Raji (cell line): Measurements from ENCODE around the gene RGS9.

Experiments
- POLR2A ChIP-seq: IDR thresholded peaks from 2 replicates; pipeline ENCODE4 v1.6.1; 2011; ENCODE audit warnings: low read depth, low read length, control low read depth; ENCODE audit not compliant: insufficient read depth

RGS9 gene

DNA sequence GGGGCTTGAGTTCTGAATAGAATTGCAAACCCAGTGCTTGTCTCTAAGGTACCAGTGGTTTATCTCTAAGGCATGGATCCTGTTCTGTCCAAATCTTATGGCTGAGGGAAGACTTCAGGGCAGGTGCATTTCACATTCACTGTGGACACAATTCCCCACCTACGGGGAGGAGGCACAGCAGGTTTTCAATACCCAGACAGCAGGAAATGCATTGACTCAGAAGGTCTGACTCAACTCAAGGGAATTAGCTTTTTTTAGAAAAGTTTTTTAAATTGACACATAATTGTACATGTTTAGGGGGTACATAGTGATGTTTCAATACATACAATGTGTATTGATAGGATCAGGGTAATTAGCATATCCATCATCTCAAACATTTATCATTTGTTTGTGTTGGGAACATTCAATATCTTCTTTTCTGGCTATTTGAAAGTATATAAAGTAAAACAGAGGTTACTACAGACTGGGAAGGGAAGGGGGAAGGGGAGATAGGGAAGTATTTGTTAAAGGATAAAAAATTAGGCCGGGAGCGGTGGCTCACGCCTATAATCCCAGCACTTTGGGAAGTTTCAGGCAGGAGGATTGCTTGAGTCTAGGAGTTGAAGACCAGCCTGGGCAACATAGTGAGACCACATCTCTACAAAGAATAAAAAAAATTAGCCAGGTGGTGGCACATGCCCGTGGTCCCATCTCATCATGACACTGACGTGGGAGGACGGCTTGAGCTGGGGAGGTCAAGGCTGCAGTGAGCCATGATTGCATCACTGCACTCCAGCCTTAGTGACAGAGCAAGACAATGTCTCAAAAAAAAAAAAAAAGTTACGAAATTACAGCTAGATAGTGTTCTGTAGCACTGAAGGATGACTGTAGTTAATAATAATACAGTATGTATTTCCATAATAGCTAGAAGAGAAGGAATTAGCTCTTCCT is 54.9 kb downstream of the RGS9 start:
- TF ChIP-seq POLR2A: no peak

DNA sequence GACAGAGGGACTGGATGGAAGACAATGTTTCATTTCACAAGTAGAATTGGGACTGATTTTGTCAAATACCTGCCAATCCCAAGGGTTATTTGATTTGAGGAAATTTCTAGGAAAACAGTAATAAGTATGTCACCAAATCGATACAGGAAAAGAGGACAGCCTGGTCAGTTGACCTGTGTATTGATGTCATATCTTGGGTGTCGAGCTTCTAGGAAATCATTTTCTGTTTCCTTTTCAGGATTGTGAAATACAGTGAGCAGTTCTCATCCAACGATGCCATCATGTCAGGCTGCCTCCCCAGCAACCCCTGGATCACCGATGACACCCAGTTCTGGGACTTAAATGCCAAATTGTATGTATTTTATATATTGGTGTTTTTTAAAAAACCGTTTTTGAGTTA is 56.1 kb downstream of the RGS9 start:
- no peak for TF ChIP-seq POLR2A

DNA sequence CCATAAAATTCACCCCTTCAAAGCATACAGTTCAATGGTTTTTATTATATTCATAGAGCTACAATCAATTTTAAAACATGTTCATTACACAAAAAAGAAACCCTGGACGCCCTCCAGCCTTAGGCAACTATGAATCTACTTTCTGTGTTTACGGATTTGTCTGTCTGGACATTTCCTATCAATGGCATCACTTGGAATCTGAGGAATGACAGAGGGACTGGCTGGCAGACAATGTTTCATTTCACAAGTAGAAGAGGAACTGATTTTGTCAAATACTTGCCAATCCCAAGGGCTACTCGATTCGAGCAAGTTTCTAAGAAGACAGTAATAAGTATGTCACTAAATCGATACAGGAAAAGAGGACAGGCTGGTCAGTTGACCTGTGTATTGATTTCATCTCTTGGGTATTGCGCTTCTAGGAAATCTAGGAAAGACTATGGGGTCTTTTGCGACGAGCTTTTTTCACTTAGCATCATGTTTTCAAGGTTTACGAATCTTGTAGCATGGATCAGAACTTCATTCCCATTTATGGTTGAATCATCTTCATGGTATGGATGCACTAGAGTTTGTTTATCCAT is 56.6 kb downstream of the RGS9 start:
- TF ChIP-seq POLR2A: no peak

DNA sequence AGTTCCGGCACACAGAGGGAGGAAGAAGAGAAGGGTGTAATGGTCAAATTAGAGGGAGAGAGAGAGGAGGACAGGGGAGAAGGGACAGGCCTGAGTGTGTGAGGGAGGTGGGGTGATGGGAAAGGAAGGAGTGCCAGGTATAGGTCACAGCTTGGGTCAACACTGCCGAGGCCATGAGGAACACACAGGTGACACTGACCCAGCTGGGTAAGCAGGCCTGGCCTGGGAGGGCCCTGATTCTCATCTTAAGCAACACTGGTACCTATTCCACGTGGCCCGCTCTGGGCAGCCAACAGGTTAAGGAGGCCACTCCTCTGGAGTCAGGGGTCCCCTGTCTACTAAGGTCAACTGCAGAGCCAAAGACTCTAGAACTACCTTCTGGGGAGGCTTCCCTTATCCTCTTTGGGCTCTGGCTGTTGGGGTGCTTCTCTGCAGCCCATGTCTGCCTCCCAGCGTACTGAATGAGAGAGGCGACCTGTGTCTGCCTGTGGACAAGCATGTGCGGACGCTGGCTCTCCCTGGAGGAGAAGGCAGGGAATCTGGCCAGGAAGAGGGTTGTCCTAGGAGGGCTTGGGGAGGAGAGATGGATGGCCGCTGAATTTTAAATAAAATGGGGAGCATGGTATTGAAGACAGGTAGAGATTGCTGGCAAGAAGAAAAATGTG is 57.6 kb downstream of the RGS9 start:
- TF ChIP-seq POLR2A: no peak

DNA sequence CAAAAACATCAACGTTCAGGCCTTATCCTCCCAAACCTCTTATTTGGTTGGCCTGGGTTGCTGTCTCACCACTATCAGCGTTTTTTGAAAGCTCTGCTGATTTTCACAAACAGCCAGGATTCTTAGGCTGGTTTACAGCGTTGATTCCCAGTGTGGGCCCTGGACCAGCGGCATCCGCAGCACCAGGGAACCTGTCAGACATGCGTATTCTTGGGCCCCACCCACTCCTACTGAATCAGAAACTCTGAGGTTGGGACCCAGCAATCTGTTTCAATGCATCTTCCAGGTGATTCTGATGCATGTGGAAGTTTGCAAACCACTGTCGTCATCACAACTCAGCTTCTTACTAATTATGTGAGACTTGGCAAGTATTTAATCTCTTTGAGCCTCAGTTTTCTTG is 58.5 kb downstream of the RGS9 start:
- no peak for TF ChIP-seq POLR2A

DNA sequence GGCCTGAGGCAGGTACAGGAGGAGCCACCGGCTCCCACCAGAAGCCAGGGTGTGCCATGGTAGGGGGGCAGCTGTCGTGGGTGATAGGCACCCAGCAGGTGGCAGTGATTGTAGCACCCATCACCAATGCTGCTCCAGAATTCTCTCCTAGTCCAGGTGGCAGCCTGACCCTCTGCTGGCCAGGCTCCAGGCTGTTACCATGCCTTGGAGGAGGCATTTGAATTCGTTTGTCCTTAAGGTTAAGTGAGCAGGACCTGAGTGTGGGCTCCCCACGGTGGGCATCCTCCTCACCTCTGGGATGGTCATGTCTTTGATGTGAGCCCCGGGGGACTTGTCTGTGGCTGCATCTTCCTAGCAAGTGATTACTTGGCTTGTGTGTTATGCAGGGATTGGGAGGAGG is 59.4 kb downstream of the RGS9 start:
- no peak for TF ChIP-seq POLR2A

DNA sequence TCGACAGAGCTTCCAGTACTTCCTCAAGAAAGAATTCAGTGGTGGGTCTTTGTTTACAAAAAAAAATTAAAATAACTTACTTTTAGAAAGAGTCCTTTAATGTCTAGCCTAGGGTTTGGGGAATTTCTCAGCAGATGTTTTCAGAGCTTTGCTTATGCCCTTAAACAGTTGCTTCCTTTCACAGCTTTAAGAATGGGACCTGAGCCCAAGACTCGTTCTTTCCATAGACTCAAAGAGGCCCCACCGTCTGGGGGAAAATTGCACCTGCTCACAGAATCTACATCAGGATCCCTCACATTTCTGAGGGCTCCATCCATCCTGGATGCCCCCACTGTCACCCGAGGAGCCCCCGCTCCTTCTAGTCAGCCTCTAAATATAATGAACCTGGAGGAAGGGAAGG is 60.0 kb downstream of the RGS9 start:
- TF ChIP-seq POLR2A: no peak

DNA sequence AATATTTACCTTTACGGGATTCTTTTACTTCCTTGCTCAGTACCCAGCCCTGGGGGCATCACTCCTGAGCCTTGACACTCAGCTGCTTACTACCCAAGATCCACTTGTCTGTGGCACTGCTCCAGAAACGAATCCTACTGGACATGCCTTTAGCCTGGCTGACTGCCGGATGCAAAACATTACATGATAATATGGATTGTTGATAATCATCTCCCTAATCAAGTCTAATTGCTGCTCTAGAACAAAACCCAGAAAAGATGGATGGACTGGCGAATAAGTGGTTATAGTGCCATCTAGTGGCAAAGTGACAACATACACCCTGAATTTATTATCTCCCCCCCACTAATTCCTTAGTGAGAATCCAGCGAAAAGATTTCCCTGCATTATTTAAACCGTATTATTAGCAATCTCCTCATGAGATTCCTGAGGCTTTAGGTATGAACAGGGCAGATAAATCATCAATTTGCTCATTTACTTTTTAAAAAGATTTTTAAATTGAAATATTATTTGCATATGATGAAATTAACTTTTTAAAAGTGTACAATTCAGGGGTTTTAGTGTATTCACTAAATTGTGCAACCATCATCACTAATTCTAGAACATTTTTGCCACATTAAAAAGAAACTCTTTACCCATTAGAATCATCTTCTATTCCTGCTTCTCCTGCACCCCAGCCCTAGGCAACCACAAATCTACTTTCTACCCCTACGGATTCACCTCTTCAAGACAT is 61.6 kb downstream of the RGS9 start:
- no peak for TF ChIP-seq POLR2A

DNA sequence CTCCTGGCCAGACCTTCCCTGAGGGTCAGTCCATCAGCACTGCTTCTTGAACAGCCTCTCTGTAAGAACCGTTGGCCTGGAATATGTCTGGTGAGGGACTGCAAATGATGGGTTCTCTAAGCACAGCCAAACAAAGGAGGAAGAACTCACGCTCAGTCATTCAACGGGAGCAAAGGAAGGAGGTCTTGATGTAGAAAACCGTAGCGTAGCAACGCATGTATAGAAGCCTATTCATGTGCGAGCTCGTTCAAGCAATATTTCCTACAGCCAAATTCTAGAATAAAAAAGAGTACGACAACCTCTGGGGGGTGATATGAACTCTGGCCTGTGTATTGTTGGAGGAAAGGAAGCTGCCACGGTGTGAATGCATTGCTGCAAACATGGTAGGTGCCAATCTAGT is 64.2 kb downstream of the RGS9 start:
- no peak for TF ChIP-seq POLR2A

DNA sequence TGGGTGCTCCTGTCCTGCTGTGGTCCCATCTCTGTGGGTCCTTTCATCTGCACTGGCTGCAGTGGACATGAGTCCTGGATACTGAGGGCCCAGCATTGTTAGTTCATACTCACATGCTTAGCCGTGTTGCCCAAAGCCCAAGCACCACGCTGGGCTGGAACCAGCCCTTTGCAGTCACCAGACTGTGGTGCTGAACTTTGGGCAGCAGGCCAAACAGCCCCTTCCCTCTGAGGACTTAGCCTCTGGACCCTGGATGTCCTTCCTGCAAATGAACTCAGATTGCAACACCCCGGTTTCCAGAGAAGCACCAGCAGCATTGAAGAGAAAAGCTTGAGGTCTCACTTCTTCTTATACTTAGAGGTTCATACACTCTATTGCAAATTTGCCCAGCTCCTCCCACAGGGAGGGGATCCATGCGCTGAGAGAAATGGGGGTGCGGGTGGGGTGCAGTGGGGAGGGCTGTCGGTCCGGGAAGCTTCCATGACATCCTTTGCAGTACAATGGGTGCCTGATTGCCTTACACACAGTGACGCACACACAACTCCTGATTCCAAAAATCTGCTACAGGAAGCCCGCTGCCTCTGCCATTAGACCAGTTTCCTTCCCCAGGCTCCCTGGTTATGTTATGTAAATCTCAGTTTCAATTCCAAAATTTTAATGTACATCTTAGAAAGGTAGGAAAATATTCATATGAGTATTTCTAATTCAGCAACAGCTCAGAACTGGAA is 65.8 kb downstream of the RGS9 start:
- TF ChIP-seq POLR2A: no peak

DNA sequence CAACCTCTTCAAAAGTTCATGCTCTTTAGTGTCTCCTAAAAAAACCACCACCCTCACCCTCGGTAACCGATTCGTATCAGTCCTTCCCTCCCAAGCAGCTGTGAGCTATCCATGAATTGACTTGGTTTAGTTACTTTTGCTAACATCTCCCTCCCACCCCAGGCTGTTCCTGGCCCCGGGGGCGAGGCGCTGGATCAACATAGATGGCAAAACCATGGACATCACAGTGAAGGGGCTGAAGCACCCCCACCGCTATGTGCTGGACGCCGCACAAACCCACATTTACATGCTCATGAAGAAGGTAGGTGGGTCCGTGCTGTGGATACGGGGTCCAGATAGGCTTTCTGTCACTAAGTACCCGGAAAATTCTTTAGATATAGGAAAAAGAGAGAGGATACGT is 66.8 kb downstream of the RGS9 start:
- no peak for TF ChIP-seq POLR2A

DNA sequence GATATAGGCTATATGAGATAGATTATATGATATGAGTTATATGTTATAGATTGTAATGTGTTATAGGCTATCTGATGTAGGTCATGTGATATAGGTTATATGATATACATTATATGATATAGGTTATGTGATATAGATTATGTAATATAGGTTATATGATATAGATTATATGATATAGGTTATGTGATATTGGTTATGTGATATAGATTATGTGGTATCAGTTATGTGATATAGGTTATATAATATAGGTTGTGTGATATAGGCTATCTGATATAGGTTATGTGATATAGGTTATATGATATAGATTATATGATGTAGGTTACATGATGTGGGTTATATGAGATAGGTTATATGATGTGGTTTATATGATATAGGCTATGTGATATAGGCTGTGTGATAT is 68.5 kb downstream of the RGS9 start:
- TF ChIP-seq POLR2A: no peak

DNA sequence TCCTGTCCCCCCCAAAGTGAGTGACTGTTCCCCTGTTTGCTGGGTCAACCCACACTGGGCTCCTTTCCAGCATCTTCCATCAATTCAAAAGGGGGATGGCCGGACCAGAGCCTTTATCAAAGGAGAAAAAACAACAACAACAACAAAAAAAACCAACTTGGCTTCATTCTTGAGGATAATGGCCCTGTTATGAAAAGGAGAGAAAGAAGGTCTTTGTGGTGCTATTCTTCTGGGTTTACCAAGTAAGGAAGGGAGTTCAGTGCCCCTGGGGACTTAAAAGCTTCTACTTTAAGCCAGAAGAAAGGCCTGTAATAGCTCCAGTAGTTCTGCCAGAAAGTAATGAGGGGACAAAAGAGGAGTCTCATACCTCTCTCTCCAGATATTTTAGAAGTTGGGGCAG is 71.5 kb downstream of the RGS9 start:
- no peak for TF ChIP-seq POLR2A

DNA sequence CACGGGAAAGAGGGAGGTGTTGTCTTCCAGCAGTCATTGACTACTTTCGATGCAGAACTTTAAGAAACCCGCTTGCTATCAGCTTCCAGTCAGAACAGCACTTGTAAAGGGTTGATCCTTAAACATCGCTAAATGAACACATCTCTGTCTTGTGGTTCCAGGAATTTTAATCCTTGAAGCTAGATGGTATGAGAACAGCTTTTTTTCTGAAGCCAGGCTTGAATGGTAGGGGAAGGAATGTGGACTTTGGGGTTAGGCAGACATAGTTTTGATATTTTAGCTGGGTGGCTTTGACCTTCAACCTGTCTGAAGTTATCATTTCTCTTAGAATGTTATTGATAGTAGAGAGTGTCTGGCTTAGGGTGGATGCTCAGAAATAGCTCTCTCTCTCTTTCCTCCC is 81.1 kb downstream of the RGS9 start:
- TF ChIP-seq POLR2A: no peak

DNA sequence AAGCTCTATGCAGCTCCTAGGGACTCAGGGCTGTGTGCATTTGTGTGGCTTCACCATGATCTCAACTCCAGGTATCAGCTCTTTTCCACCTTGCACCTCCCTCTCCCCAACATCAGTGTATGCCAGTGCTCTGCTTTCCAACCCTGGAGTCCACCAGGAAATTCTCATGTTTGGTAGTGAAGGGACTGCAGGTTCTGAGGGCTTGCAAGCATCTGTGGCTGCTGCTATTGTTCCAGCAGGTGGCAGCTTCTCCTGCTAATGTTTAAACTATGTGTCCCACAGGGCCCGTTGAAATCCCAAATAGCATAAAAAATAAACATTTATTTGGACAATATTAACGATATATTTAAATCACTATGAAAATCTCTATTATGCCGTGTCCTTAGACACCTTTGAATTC is 82.0 kb downstream of the RGS9 start:
- no peak for TF ChIP-seq POLR2A
